Hepatocyte (in vitro differentiated cells): ENCODE measurements around the gene GJA10.

Experiments used
- EZH2 ChIP-seq: fragments of 200-600 bp; sonication (generic); IDR thresholded peaks from 2 replicates; pipeline ENCODE4 v1.6.1; 2016; ENCODE audit warnings: antibody characterized with exemption, mild to moderate bottlenecking, borderline replicate concordance
- TF ChIP-seq, protein P1 (sequence below): fragments of 200-600 bp; sonication (generic); IDR thresholded peaks from 2 replicates; pipeline ENCODE4 v1.5.1; 2016; ENCODE audit warnings: antibody characterized with exemption, mild to moderate bottlenecking; ENCODE audit not compliant: poor library complexity

DNA sequence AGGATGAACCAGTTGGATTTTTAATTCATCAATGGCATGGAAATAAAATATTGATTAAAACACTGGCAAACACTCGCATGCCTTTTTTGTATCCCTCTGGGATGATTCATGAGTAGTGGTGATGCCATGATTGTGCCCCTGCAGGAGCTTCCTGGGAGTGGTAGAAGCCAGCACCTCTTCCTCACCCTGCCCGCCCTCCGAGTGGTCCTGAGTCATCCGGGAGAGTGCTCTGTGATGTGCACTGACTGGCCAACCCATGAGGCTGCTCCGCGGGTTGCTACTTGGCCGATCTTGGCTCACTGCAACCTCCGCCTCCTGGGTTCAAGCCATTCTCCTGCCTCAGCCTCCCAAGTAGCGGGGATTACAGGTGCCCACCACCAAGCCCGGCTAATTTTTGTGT is 27.4 kb downstream of the GJA10 start:
- TF ChIP-seq, protein P1, sequence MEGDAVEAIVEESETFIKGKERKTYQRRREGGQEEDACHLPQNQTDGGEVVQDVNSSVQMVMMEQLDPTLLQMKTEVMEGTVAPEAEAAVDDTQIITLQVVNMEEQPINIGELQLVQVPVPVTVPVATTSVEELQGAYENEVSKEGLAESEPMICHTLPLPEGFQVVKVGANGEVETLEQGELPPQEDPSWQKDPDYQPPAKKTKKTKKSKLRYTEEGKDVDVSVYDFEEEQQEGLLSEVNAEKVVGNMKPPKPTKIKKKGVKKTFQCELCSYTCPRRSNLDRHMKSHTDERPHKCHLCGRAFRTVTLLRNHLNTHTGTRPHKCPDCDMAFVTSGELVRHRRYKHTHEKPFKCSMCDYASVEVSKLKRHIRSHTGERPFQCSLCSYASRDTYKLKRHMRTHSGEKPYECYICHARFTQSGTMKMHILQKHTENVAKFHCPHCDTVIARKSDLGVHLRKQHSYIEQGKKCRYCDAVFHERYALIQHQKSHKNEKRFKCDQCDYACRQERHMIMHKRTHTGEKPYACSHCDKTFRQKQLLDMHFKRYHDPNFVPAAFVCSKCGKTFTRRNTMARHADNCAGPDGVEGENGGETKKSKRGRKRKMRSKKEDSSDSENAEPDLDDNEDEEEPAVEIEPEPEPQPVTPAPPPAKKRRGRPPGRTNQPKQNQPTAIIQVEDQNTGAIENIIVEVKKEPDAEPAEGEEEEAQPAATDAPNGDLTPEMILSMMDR, result no peak
- no peak for TF ChIP-seq EZH2
